ENCODE data around the gene JDP2. TPM values are rescaled to one million over a fixed set of nuclear protein-coding genes. Genes with fewer than 3 reads are reported as not detected.
A peak's percentile ranks its signal among the peaks of the same experiment; 100 is the strongest.

JDP2 gene
- total RNA-seq, 1 experiment from 2014 or later, result 22.8 TPM

DNA sequence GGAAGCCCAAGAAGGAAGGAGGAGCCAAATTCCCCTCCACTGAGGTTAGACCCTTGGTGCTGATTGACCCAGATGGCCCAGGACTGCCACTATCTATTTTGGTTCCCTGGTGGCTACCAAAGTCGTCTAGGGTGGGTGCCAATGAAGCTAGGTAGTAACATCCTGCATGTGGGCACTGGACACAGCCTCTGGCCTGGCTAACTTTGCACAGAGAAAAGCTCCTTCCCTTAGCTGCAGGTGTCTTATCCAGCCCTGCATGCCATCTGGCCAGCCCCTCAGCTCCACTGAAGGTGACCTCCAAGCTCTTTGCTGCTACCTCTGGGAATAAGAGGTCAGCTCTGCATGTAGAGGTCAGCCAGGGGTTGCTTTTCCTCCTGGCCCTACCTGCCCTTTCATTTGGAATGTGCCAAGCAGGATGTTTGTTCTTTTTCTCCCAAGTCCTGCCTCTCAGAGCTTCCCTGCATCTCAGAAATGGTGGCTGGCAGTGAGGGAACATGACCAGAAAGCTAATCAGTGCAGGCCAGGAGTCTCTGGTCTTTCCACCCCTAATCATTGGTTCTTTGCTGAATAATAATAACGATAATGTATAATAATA lies 34.0 kb downstream of the JDP2 start:
- peak overlapping the region in 2 of 3 experiments; percentile 70; a peak in 3 of 7 replicates for H3K27ac Mint-ChIP-seq
- no peaks in the 10 kb centered on the region for H3K79me1 ChIP-seq (ENCODE audit: insufficient read depth, low read depth, low read length, poor library complexity, severe bottlenecking)

More for the DNA sequence above, 34.0 kb downstream of the JDP2 start:
- no peak overlapping the region for H4K5ac ChIP-seq (ENCODE audit: insufficient read length, low read depth, low read length)
- DNase-seq, result no peak
- H3K9me3 ChIP-seq (ENCODE audit: control insufficient read depth, low read depth, low read length), result no peaks in the 10 kb centered on the region
- no peak overlapping the region for H2BK120ac ChIP-seq (ENCODE audit: low read depth, low read length, poor library complexity, severe bottlenecking)
- H4K20me1 ChIP-seq (ENCODE audit: control insufficient read depth, insufficient read depth, insufficient read length), result no peaks in the 10 kb centered on the region
- no peak overlapping the region for H2BK20ac ChIP-seq (ENCODE audit: low read depth, low read length, poor library complexity, severe bottlenecking)
- 0 out of 2 replicates have a peak, but pooled peaks cover 3% of the 10 kb centered on the region for H3K4me1 ChIP-seq (ENCODE audit: insufficient read depth, low read length)
- H3K23me2 ChIP-seq (ENCODE audit: insufficient read length, low read depth, low read length, poor library complexity, severe bottlenecking), result no peaks in the 10 kb centered on the region
- H3K14ac ChIP-seq (ENCODE audit: insufficient read depth, low read length), result no peak overlapping the region
- H2BK12ac ChIP-seq (ENCODE audit: insufficient read length, low read depth, low read length), result no peak overlapping the region
- H3K79me2 ChIP-seq (ENCODE audit: insufficient read depth, low read length), result no peaks in the 10 kb centered on the region
- H3K9ac ChIP-seq (ENCODE audit: extremely low read depth, insufficient read length, low read length), result no peak overlapping the region
- no peak overlapping the region for H3K56ac ChIP-seq (ENCODE audit: insufficient read length, low read depth, low read length)
- Mint-ChIP-seq H3K27me3 (ENCODE audit: low read depth) (no peaks in the 10 kb centered on the region), H3K9me3 (no peaks in the 10 kb centered on the region), H3K4me3 (no peak overlapping the region), H3K36me3 (ENCODE audit: insufficient read depth in 1 of 3, low read depth in 3 of 3) (peaks cover 0 to 22% (median 21%) of the 10 kb centered on the region in 3 experiments; a peak in 6 of 7 replicates), H3K4me1 (peaks cover 31 to 34% of the 10 kb centered on the region in 2 experiments)
- H2BK15ac ChIP-seq (ENCODE audit: low read depth, low read length), result no peak overlapping the region
- H3K4me2 ChIP-seq (ENCODE audit: insufficient read depth, insufficient read length, low read length), result no peak overlapping the region
- H3T11ph ChIP-seq (ENCODE audit: low read length), result no peak overlapping the region
- H2AFZ ChIP-seq (ENCODE audit: low read length), result no peak overlapping the region
- H3K4ac ChIP-seq (ENCODE audit: low read depth, low read length), result no peak overlapping the region
- H3K27ac ChIP-seq (ENCODE audit: insufficient read length, low read depth, low read length), result no peak overlapping the region
- H2AK5ac ChIP-seq (ENCODE audit: insufficient read length, low read length), result no peak overlapping the region
- H3K23ac ChIP-seq (ENCODE audit: insufficient read length, low read depth, low read length), result no peak overlapping the region
- no peak overlapping the region for H3K18ac ChIP-seq (ENCODE audit: insufficient read length, low read depth, low read length)
- TF ChIP-seq, protein P1, sequence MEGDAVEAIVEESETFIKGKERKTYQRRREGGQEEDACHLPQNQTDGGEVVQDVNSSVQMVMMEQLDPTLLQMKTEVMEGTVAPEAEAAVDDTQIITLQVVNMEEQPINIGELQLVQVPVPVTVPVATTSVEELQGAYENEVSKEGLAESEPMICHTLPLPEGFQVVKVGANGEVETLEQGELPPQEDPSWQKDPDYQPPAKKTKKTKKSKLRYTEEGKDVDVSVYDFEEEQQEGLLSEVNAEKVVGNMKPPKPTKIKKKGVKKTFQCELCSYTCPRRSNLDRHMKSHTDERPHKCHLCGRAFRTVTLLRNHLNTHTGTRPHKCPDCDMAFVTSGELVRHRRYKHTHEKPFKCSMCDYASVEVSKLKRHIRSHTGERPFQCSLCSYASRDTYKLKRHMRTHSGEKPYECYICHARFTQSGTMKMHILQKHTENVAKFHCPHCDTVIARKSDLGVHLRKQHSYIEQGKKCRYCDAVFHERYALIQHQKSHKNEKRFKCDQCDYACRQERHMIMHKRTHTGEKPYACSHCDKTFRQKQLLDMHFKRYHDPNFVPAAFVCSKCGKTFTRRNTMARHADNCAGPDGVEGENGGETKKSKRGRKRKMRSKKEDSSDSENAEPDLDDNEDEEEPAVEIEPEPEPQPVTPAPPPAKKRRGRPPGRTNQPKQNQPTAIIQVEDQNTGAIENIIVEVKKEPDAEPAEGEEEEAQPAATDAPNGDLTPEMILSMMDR (conservative IDR thresholded peaks at IDR 0.05), result no peak
- no peak overlapping the region for H4K91ac ChIP-seq (ENCODE audit: insufficient read length, low read depth, low read length)
- H2BK5ac ChIP-seq (ENCODE audit: insufficient read length, low read length), result no peak overlapping the region
- H4K8ac ChIP-seq (replicated peaks; ENCODE audit: insufficient read length, low read depth, low read length), result no peak overlapping the region
- H3K27me3 ChIP-seq (ENCODE audit: insufficient read depth, low read length), result no peaks in the 10 kb centered on the region
- WGBS (ENCODE audit: extremely low coverage, insufficient read length, low lambda C conversion rate), result no CpG with 5 or more reads among the region's 2 CpGs
